HG02678 (cell line): ENCODE results near the gene PPP1R9A.

ENCODE experiments used
- ATAC-seq: cut with Tn5 transposase; IDR thresholded peaks from one replicate; pipeline ENCODE4 v1.9.1; 2021; ENCODE audit warnings: mild to moderate bottlenecking, moderate library complexity; ENCODE audit not compliant: unreplicated experiment

PPP1R9A gene

DNA sequence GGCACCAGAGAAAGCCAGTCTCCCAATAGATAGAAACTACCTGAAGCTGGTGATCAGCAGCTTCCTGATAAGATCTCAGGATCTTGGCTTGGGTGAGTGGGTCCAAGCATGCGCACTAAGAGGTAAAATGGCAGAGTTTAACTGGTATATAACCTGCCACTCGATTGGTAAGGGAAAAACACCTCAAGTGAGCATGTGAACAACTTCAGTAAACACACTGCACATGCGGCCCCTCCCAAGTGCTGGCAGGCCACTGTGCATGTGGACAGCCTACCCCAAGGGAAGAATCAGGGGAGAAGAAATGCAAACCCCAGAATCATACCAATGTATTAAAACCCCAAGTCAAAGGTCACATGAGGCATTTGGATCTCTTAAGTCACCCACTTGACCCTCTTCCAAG is 434.6 kb downstream of the PPP1R9A start:
- ATAC-seq = no peak

GRCh38 chr7:95342642-95343307 is 435.4 kb downstream of the PPP1R9A start:
- no peak for ATAC-seq
